Measurements from ENCODE around the gene MST1. TPM values are rescaled to one million over a fixed set of nuclear protein-coding genes. Genes with fewer than 3 reads are reported as not detected.

MST1 gene
- total and polyA plus RNA-seq, 9 of the 15 experiments (the other 6 are each of a cell fraction or from before 2014, with no cell fraction given), result 0.08 to 1.8 (median 0.40) TPM

DNA sequence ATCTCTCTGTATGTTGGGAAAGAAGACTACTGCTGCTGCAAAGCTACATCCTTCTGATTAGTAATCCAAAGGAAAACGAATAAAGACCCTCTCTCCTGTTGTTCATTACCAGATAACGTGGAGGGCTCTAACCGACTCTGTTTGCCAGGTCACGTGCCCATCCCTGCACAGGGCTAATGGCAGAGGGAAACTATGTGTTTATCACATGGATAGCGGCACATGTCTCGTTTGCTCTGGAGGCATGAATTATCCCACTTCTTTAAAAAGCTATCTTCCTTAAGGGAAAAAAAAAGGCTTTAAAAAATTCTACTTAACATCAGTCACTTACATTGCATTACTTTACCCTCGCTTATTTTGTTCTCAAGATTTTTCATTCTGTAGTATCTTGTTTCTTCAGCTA lies 48.0 kb downstream of the MST1 start:
- BruUV-seq (replicated peaks), result no TSS peak
- DNase-seq (ENCODE audit: extremely low read depth in 1 of 4, low spot score in 3 of 4) (no peak), ATAC-seq (no peak), FAIRE-seq (no peak)
- no peaks in the 10 kb centered on the region for H3K27me3 ChIP-seq (ENCODE audit: control insufficient read depth in 2 of 2, insufficient read depth in 2 of 2, low read length in 2 of 2)
- H3K9me3 ChIP-seq (replicated peaks; ENCODE audit: control insufficient read depth, insufficient read depth, low read depth, low read length), result no peaks in the 10 kb centered on the region
- no peaks in the 10 kb centered on the region for H3K79me2 ChIP-seq (ENCODE audit: control insufficient read depth, insufficient read depth, low read length)
- no peak overlapping the region for H3K4me2 ChIP-seq (ENCODE audit: insufficient read depth, low read length)
- no peak overlapping the region for H3K9ac ChIP-seq (ENCODE audit: insufficient read depth in 1 of 2, low read depth in 2 of 2, low read length in 2 of 2)
- TF ChIP-seq, protein P1, sequence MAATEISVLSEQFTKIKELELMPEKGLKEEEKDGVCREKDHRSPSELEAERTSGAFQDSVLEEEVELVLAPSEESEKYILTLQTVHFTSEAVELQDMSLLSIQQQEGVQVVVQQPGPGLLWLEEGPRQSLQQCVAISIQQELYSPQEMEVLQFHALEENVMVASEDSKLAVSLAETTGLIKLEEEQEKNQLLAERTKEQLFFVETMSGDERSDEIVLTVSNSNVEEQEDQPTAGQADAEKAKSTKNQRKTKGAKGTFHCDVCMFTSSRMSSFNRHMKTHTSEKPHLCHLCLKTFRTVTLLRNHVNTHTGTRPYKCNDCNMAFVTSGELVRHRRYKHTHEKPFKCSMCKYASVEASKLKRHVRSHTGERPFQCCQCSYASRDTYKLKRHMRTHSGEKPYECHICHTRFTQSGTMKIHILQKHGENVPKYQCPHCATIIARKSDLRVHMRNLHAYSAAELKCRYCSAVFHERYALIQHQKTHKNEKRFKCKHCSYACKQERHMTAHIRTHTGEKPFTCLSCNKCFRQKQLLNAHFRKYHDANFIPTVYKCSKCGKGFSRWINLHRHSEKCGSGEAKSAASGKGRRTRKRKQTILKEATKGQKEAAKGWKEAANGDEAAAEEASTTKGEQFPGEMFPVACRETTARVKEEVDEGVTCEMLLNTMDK (IDR thresholded peaks at IDR 0.05; ENCODE audit: borderline replicate concordance, insufficient read depth, low read depth, low read length, poor library complexity, severe bottlenecking), result no peak
- TF ChIP-seq, protein P2, sequence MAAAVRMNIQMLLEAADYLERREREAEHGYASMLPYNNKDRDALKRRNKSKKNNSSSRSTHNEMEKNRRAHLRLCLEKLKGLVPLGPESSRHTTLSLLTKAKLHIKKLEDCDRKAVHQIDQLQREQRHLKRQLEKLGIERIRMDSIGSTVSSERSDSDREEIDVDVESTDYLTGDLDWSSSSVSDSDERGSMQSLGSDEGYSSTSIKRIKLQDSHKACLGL (CRISPR knock-in tag; IDR thresholded peaks at IDR 0.05; ENCODE audit: borderline replicate concordance, poor library complexity, severe bottlenecking), result no peak
- TF ChIP-seq TRIM28 (IDR thresholded peaks at IDR 0.05) (no peak), TAF7 (tag; IDR thresholded peaks at IDR 0.05) (no peak), TAF15 (IDR thresholded peaks at IDR 0.05; ENCODE audit: low read depth, low read length) (no peak), NR3C1 (CRISPR knock-in tag; IDR thresholded peaks at IDR 0.05) (no peak), FOXA3 (CRISPR knock-in tag; conservative IDR thresholded peaks at IDR 0.05 in 1 of 2, IDR thresholded peaks at IDR 0.05 in 1 of 2) (no peak), CBX1 (IDR thresholded peaks at IDR 0.05; ENCODE audit: low read depth) (no peak), ZFP30 (CRISPR knock-in tag; IDR thresholded peaks at IDR 0.05; ENCODE audit: borderline replicate concordance) (no peak), HMG20B (CRISPR knock-in tag; IDR thresholded peaks at IDR 0.05) (no peak), ZFP36 (IDR thresholded peaks at IDR 0.05; ENCODE audit: low read depth, low read length, partially characterized antibody) (no peak), RBBP5 (IDR thresholded peaks at IDR 0.05; ENCODE audit: borderline replicate concordance, insufficient read depth, low read length, poor library complexity, severe bottlenecking) (no peak)
- TF ChIP-seq, protein P3, sequence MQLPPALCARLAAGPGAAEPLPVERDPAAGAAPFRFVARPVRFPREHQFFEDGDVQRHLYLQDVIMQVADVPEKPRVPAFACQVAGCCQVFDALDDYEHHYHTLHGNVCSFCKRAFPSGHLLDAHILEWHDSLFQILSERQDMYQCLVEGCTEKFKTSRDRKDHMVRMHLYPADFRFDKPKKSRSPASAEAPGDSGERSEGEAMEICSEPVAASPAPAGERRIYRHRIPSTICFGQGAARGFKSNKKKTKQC (CRISPR knock-in tag; IDR thresholded peaks at IDR 0.05), result no peak
- TF ChIP-seq, protein P4, sequence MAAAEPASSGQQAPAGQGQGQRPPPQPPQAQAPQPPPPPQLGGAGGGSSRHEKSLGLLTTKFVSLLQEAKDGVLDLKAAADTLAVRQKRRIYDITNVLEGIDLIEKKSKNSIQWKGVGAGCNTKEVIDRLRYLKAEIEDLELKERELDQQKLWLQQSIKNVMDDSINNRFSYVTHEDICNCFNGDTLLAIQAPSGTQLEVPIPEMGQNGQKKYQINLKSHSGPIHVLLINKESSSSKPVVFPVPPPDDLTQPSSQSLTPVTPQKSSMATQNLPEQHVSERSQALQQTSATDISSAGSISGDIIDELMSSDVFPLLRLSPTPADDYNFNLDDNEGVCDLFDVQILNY (CRISPR knock-in tag; IDR thresholded peaks at IDR 0.05), result no peak
- TF ChIP-seq, protein P5, sequence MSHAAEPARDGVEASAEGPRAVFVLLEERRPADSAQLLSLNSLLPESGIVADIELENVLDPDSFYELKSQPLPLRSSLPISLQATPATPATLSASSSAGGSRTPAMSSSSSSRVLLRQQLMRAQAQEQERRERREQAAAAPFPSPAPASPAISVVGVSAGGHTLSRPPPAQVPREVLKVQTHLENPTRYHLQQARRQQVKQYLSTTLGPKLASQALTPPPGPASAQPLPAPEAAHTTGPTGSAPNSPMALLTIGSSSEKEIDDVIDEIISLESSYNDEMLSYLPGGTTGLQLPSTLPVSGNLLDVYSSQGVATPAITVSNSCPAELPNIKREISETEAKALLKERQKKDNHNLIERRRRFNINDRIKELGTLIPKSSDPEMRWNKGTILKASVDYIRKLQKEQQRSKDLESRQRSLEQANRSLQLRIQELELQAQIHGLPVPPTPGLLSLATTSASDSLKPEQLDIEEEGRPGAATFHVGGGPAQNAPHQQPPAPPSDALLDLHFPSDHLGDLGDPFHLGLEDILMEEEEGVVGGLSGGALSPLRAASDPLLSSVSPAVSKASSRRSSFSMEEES (CRISPR knock-in tag; IDR thresholded peaks at IDR 0.05), result no peak
- POLR2A ChIA-PET, result no interaction called here
- WGBS (ENCODE audit: insufficient coverage, low coverage, missing lambda C conversion rate), result 40% methylated on average over 7 of the region's 7 CpGs
- H3K36me3 ChIP-seq (ENCODE audit: control insufficient read depth, insufficient read depth, low read length), result no peaks in the 10 kb centered on the region
- peaks cover 13 to 22% of the 10 kb centered on the region in 2 experiments; a peak in 3 of 5 replicates for H3K4me1 ChIP-seq (replicated peaks in 1 of 2; ENCODE audit: control insufficient read depth in 2 of 2, insufficient read depth in 2 of 2, low read length in 2 of 2)
- intact Hi-C loops (cut with micrococcal nuclease) (no loop called here), in situ Hi-C loops (cut with MboI) (no loop called here)
- H3K9me1 ChIP-seq (ENCODE audit: control insufficient read depth, insufficient read depth, low read length), result no peaks in the 10 kb centered on the region
- CTCF ChIA-PET (ENCODE audit: low intra/inter-chr PET ratio), result no interaction called here
- H3K27ac ChIP-seq (ENCODE audit: extremely low read depth, low read depth, low read length), result no peak overlapping the region
- H3K4me3 ChIP-seq, result no peak overlapping the region
- H4K20me1 ChIP-seq (replicated peaks; ENCODE audit: control insufficient read depth, insufficient read depth, low read length), result no peaks in the 10 kb centered on the region
- H2AFZ ChIP-seq (ENCODE audit: low read depth, low read length), result no peak overlapping the region
